ENCODE data around the gene EIF4G2.
"Not testable (repeated sequence)": the region's sequence is repeated elsewhere in the genome, so short reads cannot be mapped to it uniquely, and the experiment has no call there.

The EIF4G2 gene

DNA sequence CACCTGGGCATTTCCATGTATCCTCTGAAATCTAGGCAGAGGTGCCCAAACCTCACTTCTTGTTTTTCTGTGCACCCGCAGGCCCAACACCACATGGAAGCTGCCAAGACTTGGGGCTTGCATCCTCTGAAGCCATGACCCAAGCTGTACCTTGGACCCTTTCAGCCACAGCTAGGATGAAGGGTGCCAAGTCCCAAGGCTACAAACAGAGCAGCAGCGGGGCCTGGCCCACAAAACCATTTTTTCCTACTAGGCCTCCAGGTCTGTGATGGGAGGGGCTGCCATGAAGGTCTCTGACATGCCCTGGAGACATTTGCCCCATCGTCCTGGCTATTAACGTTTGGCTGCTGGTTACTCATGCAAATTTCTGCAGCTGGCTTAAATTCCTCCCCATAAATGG lies 20.4 kb upstream of the EIF4G2 start:
- Histone ChIP-seq H3K27me3 (ENCODE audit: insufficient read depth, low read depth) (no peaks in the 10 kb centered on the region), H3K4me2 (no peak overlapping the region), H3K9ac (no peak overlapping the region), H3K27ac (no peak overlapping the region), H3K4me3 (IDR thresholded peaks at IDR 0.05; ENCODE audit: insufficient read depth, low read depth, low read length) (no peak overlapping the region), H3K79me2 (ENCODE audit: insufficient read depth, low read depth) (no peaks in the 10 kb centered on the region), H3K36me3 (ENCODE audit: insufficient read depth) (no peaks in the 10 kb centered on the region), H3K4me1 (ENCODE audit: low read depth, poor library complexity, severe bottlenecking) (no peaks in the 10 kb centered on the region), H2AFZ (ENCODE audit: low read depth) (no peak overlapping the region), H4K20me1 (ENCODE audit: insufficient read depth) (no peaks in the 10 kb centered on the region)
- TF ChIP-seq CTCF (conservative IDR thresholded peaks at IDR 0.05; ENCODE audit: low read depth, low read length): no peak

GRCh38 chr11:10828402-10828801 lies 19.7 kb upstream of the EIF4G2 start:
- H3K9ac ChIP-seq: no peak overlapping the region
- TF ChIP-seq CTCF (conservative IDR thresholded peaks at IDR 0.05; ENCODE audit: low read depth, low read length): no peak
- no peak overlapping the region for H3K4me3 ChIP-seq (IDR thresholded peaks at IDR 0.05; ENCODE audit: insufficient read depth, low read depth, low read length)
- H3K36me3 ChIP-seq (ENCODE audit: insufficient read depth): no peaks in the 10 kb centered on the region
- H3K4me2 ChIP-seq: no peak overlapping the region
- no peaks in the 10 kb centered on the region for H3K27me3 ChIP-seq (ENCODE audit: insufficient read depth, low read depth)
- H3K79me2 ChIP-seq (ENCODE audit: insufficient read depth, low read depth): no peaks in the 10 kb centered on the region
- H2AFZ ChIP-seq (ENCODE audit: low read depth): no peak overlapping the region
- H4K20me1 ChIP-seq (ENCODE audit: insufficient read depth): no peaks in the 10 kb centered on the region
- no peaks in the 10 kb centered on the region for H3K4me1 ChIP-seq (ENCODE audit: low read depth, poor library complexity, severe bottlenecking)
- H3K27ac ChIP-seq: no peak overlapping the region

DNA sequence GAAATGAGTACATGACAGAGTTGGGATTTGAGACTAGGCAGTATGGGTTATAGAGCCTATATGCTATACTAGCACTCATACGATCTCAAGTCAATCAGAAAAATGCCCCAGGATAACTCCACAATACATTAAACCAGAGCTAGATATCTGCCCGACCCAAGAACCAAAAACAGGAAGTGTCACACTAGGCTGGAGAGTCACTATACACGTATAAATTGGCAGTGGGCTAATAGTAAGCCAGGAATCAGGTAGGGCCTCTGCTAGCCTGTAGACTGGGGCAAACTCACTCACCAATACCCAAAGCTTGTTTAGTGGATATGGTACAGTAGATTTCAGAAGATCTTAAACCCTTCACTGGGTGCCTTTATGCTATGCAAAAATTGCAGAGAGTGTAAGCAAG lies 16.2 kb upstream of the EIF4G2 start:
- Histone ChIP-seq H4K20me1 (ENCODE audit: insufficient read depth) (no peaks in the 10 kb centered on the region), H3K36me3 (ENCODE audit: insufficient read depth) (no peaks in the 10 kb centered on the region), H3K27me3 (ENCODE audit: insufficient read depth, low read depth) (no peaks in the 10 kb centered on the region), H2AFZ (ENCODE audit: low read depth) (no peak overlapping the region), H3K4me2 (no peak overlapping the region), H3K9ac (no peak overlapping the region), H3K79me2 (ENCODE audit: insufficient read depth, low read depth) (no peaks in the 10 kb centered on the region), H3K4me3 (IDR thresholded peaks at IDR 0.05; ENCODE audit: insufficient read depth, low read depth, low read length) (no peak overlapping the region), H3K4me1 (ENCODE audit: low read depth, poor library complexity, severe bottlenecking) (no peaks in the 10 kb centered on the region), H3K27ac (no peak overlapping the region)
- TF ChIP-seq CTCF (conservative IDR thresholded peaks at IDR 0.05; ENCODE audit: low read depth, low read length): no peak

DNA sequence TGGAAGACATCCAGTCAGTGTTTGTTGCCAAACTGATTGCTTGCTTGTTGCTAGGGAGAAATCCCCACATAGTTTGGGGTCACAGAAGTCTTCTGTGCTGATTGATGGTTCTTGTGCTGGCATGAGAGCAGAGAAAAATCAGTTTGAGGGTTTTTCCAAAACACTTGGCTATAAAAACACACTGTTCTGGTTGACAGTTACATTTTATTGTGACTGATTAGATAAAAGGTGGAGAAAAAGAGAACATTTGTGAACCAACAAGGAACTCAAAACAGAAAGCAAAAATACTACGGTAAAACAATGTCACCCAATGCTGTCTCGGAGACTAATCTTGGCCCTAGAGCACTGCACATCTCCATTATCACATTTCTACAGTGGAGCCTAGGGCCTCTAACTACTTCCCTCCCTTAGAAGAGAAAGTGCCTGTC lies 14.4 kb upstream of the EIF4G2 start:
- H3K27ac ChIP-seq: no peak overlapping the region
- H3K9ac ChIP-seq: no peak overlapping the region
- H3K4me1 ChIP-seq (ENCODE audit: low read depth, poor library complexity, severe bottlenecking): no peaks in the 10 kb centered on the region
- no peak overlapping the region for H3K4me3 ChIP-seq (IDR thresholded peaks at IDR 0.05; ENCODE audit: insufficient read depth, low read depth, low read length)
- no peaks in the 10 kb centered on the region for H3K36me3 ChIP-seq (ENCODE audit: insufficient read depth)
- TF ChIP-seq CTCF (conservative IDR thresholded peaks at IDR 0.05; ENCODE audit: low read depth, low read length): no peak
- no peak overlapping the region for H3K4me2 ChIP-seq
- no peaks in the 10 kb centered on the region for H4K20me1 ChIP-seq (ENCODE audit: insufficient read depth)
- no peak overlapping the region for H2AFZ ChIP-seq (ENCODE audit: low read depth)
- H3K27me3 ChIP-seq (ENCODE audit: insufficient read depth, low read depth): no peaks in the 10 kb centered on the region
- H3K79me2 ChIP-seq (ENCODE audit: insufficient read depth, low read depth): no peaks in the 10 kb centered on the region

- H3K4me1 ChIP-seq (ENCODE audit: low read depth, poor library complexity, severe bottlenecking); H3K4me2 ChIP-seq; H3K9ac ChIP-seq; H3K4me3 ChIP-seq (IDR thresholded peaks at IDR 0.05; ENCODE audit: insufficient read depth, low read depth, low read length); H3K27me3 ChIP-seq (ENCODE audit: insufficient read depth, low read depth); H3K27ac ChIP-seq; H2AFZ ChIP-seq (ENCODE audit: low read depth); H3K79me2 ChIP-seq (ENCODE audit: insufficient read depth, low read depth); H3K36me3 ChIP-seq (ENCODE audit: insufficient read depth); H4K20me1 ChIP-seq (ENCODE audit: insufficient read depth): not testable (repeated sequence)
Measured at GRCh38 chr11:10822491-10822890, 13.8 kb upstream of the EIF4G2 start.
